Skeletal muscle tissue (tissue), 4 donors: Measurements from ENCODE around the gene SLC29A3. TPM values are rescaled to one million over a fixed set of nuclear protein-coding genes. Genes with fewer than 3 reads are reported as not detected.
"Not testable (repeated sequence)": the region's sequence is repeated elsewhere in the genome, so short reads cannot be mapped to it uniquely, and the experiment has no call there.

Experiments used
- H3K27ac ChIP-seq: one replicate; pipeline ENCODE4 v1.7.0; 2013; ENCODE audit warnings: mild to moderate bottlenecking, low read depth, low read length, inconsistent platforms
- H3K27me3 ChIP-seq, 3 donors: one replicate each; pipeline ENCODE4 v1.7.0; 2013; ENCODE audit warnings: low read length in 3 of 3; ENCODE audit not compliant: control insufficient read depth in 3 of 3, insufficient read depth in 3 of 3
- H3K36me3 ChIP-seq, 3 donors: one replicate each; pipeline ENCODE4 v1.7.0; 2013; ENCODE audit warnings: low read length in 3 of 3; ENCODE audit not compliant: control insufficient read depth in 3 of 3, insufficient read depth in 3 of 3
- H3K4me1 ChIP-seq, 3 donors: one replicate each; pipeline ENCODE4 v1.7.0; 2013; ENCODE audit warnings: low read length in 3 of 3, mild to moderate bottlenecking in 3 of 3; ENCODE audit not compliant: control insufficient read depth in 3 of 3, insufficient read depth in 3 of 3
- H3K4me3 ChIP-seq, 3 donors: one replicate each; pipeline ENCODE4 v1.7.0; 2013; ENCODE audit warnings: low read length in 3 of 3
- H3K9ac ChIP-seq, 3 donors: one replicate each; pipeline ENCODE4 v1.7.0; 2013; ENCODE audit warnings: low read length in 3 of 3, mild to moderate bottlenecking in 3 of 3, moderate library complexity in 2 of 3, low read depth in 1 of 3
- H3K9me3 ChIP-seq, 3 donors: one replicate each; pipeline ENCODE4 v1.7.0; 2013; ENCODE audit warnings: low read length in 3 of 3; ENCODE audit not compliant: control insufficient read depth in 3 of 3
- total RNA-seq: library from RNA; depleted of rRNA; stranded (reverse); fragments of >200 nt; gene quantifications from one replicate; pipeline ENCODE4 v1.2.3, GENCODE V29; 2014
- donor health status: Osteomylitis.

The SLC29A3 gene
- total RNA-seq, 1 donor from 2014 or later: 1.0 TPM

DNA sequence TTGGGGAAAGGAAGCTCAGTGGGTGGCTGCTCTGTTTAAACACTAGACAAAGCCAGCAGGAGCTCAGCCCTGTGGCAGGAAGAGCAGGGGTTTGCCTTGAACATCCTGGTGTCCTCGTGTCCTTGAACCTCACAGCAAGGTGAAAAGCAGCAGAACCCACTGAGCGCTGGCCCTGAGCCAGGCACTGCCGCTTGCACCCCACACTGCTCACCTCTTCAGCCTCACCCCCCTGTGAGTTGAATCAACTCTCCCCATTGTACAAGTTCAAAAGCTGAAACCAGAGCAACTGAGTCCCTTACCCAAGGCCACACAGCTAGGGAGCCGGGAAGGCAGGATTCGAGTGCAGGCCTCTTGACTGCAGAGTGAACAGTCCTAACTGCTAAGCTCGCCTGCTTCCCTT is 32.0 kb downstream of the SLC29A3 start:
- Histone ChIP-seq H3K36me3 (peaks cover 0 to 5% (median 2%) of the 10 kb centered on the region in 3 donors), H3K9ac (no peak overlapping the region), H3K27me3 (no peaks in the 10 kb centered on the region), H3K27ac (no peak overlapping the region), H3K9me3 (no peaks in the 10 kb centered on the region), H3K4me3 (no peak overlapping the region), H3K4me1 (peaks cover 5 to 13% (median 10%) of the 10 kb centered on the region in 3 donors)

- H3K27me3 ChIP-seq: no peaks in the 10 kb centered on the region
- H3K36me3 ChIP-seq: peaks cover 0 to 9% (median 3%) of the 10 kb centered on the region in 3 donors
- no peak overlapping the region for H3K27ac ChIP-seq
- no peaks in the 10 kb centered on the region for H3K9me3 ChIP-seq
- peaks cover 5 to 13% (median 10%) of the 10 kb centered on the region in 3 donors for H3K4me1 ChIP-seq
- H3K4me3 ChIP-seq: no peak overlapping the region
- H3K9ac ChIP-seq: no peak overlapping the region
These were observed 32.7 kb downstream of the SLC29A3 start for GRCh38 chr10:71351628-71352319.

- Histone ChIP-seq H3K27me3 (no peaks in the 10 kb centered on the region), H3K4me1 (peaks cover 8 to 18% (median 10%) of the 10 kb centered on the region in 3 donors), H3K36me3 (peaks cover 0 to 9% (median 7%) of the 10 kb centered on the region in 3 donors), H3K27ac (no peak overlapping the region), H3K4me3 (no peak overlapping the region), H3K9me3 (no peaks in the 10 kb centered on the region), H3K9ac (no peak overlapping the region)
These were observed 34.6 kb downstream of the SLC29A3 start for GRCh38 chr10:71353639-71354038.

DNA sequence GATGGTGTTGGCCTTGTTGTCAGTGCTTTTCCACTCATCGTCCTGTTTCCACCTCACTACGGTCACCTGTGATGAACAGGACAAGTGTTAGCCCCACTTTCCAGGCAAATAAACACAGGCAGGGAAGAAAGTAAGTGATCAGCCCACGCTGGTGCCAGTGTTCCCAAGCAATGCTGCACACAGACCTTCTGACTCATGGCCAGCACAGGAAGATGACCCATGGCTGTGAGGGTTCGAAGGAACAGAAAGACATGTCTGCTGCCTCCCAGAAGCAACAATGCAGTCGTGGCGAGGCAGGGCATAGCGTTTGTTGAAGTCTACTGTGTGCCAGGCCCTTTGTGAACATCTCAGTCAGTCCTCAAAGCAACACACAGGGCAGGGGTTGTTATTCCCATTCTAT is 35.7 kb downstream of the SLC29A3 start:
- H3K4me1 ChIP-seq: peaks cover 8 to 18% (median 10%) of the 10 kb centered on the region in 3 donors
- H3K27ac ChIP-seq: no peak overlapping the region
- H3K36me3 ChIP-seq: peaks cover 0 to 9% (median 7%) of the 10 kb centered on the region in 3 donors
- no peaks in the 10 kb centered on the region for H3K27me3 ChIP-seq
- H3K9ac ChIP-seq: no peak overlapping the region
- H3K4me3 ChIP-seq: no peak overlapping the region
- H3K9me3 ChIP-seq: no peaks in the 10 kb centered on the region

GRCh38 chr10:71355886-71356285 is 36.8 kb downstream of the SLC29A3 start:
- H3K9ac ChIP-seq: no peak overlapping the region
- peaks cover 0 to 9% (median 7%) of the 10 kb centered on the region in 3 donors for H3K36me3 ChIP-seq
- H3K27me3 ChIP-seq: no peaks in the 10 kb centered on the region
- no peak overlapping the region for H3K27ac ChIP-seq
- no peak overlapping the region for H3K4me3 ChIP-seq
- H3K4me1 ChIP-seq: peaks cover 8 to 18% (median 10%) of the 10 kb centered on the region in 3 donors
- H3K9me3 ChIP-seq: no peaks in the 10 kb centered on the region

GRCh38 chr10:71357792-71358265 is 38.8 kb downstream of the SLC29A3 start:
- Histone ChIP-seq H3K4me3 (no peak overlapping the region), H3K9me3 (no peaks in the 10 kb centered on the region), H3K36me3 (peaks cover 2 to 7% (median 7%) of the 10 kb centered on the region in 3 donors), H3K27ac (no peak overlapping the region), H3K27me3 (no peaks in the 10 kb centered on the region), H3K9ac (no peak overlapping the region), H3K4me1 (peaks cover 0 to 5% (median 3%) of the 10 kb centered on the region in 3 donors)

DNA sequence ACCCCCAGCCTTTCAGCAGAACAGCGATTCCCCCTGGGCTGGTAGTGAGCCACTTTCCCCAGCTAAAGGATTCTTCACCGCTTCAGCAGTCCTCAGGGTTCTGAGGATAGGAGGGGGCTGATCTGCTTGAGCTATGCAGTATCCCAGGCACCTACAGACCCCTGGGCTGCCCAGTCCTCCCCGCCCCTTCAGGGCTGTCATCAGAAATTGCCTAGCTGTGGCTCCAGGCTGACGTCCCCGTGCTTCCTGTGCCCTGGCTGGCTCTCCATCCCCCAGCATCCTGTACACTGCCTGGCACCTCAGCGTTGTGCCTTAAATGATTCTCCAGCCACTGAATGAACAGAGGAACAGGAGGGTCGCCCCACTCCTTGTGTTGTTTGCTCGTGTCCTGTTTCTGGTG is 39.2 kb downstream of the SLC29A3 start:
- H3K27me3 ChIP-seq: no peaks in the 10 kb centered on the region
- peaks cover 2 to 8% (median 7%) of the 10 kb centered on the region in 3 donors for H3K36me3 ChIP-seq
- no peaks in the 10 kb centered on the region for H3K9me3 ChIP-seq
- peaks cover 0 to 5% (median 3%) of the 10 kb centered on the region in 3 donors for H3K4me1 ChIP-seq
- H3K4me3 ChIP-seq: no peak overlapping the region
- no peak overlapping the region for H3K9ac ChIP-seq
- H3K27ac ChIP-seq: no peak overlapping the region

GRCh38 chr10:71358906-71359305 is 39.8 kb downstream of the SLC29A3 start:
- H3K27ac ChIP-seq: peak overlapping the region; percentile 32
- H3K36me3 ChIP-seq, H3K4me3 ChIP-seq: not testable (repeated sequence)

GRCh38 chr10:71359364-71360046 is 40.4 kb downstream of the SLC29A3 start:
- Histone ChIP-seq H3K27ac (peak overlapping the region; percentile 32), H3K9ac (no peak overlapping the region), H3K4me1 (peaks cover 0 to 8% (median 3%) of the 10 kb centered on the region in 3 donors), H3K9me3 (no peaks in the 10 kb centered on the region), H3K4me3 (no peak overlapping the region), H3K27me3 (no peaks in the 10 kb centered on the region), H3K36me3 (peaks cover 2 to 8% (median 7%) of the 10 kb centered on the region in 3 donors)

More at GRCh38 chr10:71358906-71359305, 39.8 kb downstream of the SLC29A3 start:
- H3K9me3 ChIP-seq, H3K9ac ChIP-seq, H3K27me3 ChIP-seq, H3K4me1 ChIP-seq: not testable (repeated sequence)

GRCh38 chr10:71360735-71361134 is 41.7 kb downstream of the SLC29A3 start:
- H3K27ac ChIP-seq: no peak overlapping the region
- H3K9ac ChIP-seq: no peak overlapping the region
- H3K27me3 ChIP-seq: no peaks in the 10 kb centered on the region
- H3K36me3 ChIP-seq: peaks cover 2 to 8% (median 7%) of the 10 kb centered on the region in 3 donors
- no peaks in the 10 kb centered on the region for H3K9me3 ChIP-seq
- no peak overlapping the region for H3K4me3 ChIP-seq
- peaks cover 0 to 8% (median 3%) of the 10 kb centered on the region in 3 donors for H3K4me1 ChIP-seq
